Measurements from ENCODE around the gene CYP11A1. TPM values are rescaled to one million over a fixed set of nuclear protein-coding genes. Genes with fewer than 3 reads are reported as not detected.
A peak's percentile ranks its signal among the peaks of the same experiment; 100 is the strongest.

Gene CYP11A1
- total and polyA plus RNA-seq, 10 of the 15 experiments (the other 5 are each of a cell fraction or from before 2014, with no cell fraction given): 0.11 to 1.2 (median 0.23) TPM; not detected in 5

- Histone ChIP-seq H3K79me2 (ENCODE audit: control insufficient read depth, insufficient read depth, low read length) (no peaks in the 10 kb centered on the region), H3K27ac (ENCODE audit: control insufficient read depth, insufficient read depth) (no peak overlapping the region), H3K36me3 (ENCODE audit: control insufficient read depth in 2 of 2, insufficient read depth in 2 of 2, low read length in 1 of 2) (no peaks in the 10 kb centered on the region), H4K20me1 (ENCODE audit: control insufficient read depth, insufficient read depth) (no peaks in the 10 kb centered on the region), H3K27me3 (replicated peaks in 1 of 2; ENCODE audit: control insufficient read depth in 2 of 2, insufficient read depth in 2 of 2, low read length in 1 of 2) (no peaks in the 10 kb centered on the region; a peak in 1 of 4 replicates), H2AFZ (ENCODE audit: control insufficient read depth, low read depth, low read length) (no peak overlapping the region), H3K9me3 (replicated peaks; ENCODE audit: control insufficient read depth, insufficient read depth, low read length) (no peaks in the 10 kb centered on the region), H3K4me1 (ENCODE audit: control insufficient read depth, insufficient read depth, low read length) (peaks cover 7% of the 10 kb centered on the region), H3K4me2 (ENCODE audit: control insufficient read depth, insufficient read depth) (no peak overlapping the region), H3K4me3 (no peak overlapping the region), H3K9ac (ENCODE audit: control insufficient read depth, insufficient read depth, low read length) (no peak overlapping the region)
- intact Hi-C loops (cut with micrococcal nuclease; ENCODE audit: unreplicated experiment): no loop called here
- CTCF ChIA-PET: interaction anchor here (1.4 kb wide), 1 partner anchor 317 kb away, joined by 6 read pairs; no protein-coding TSS in a partner anchor
- ATAC-seq: no peak
- FAIRE-seq: no peak
- in situ Hi-C loops (cut with MboI): no loop called here
- POLR2A ChIA-PET: no interaction called here
- no peak for DNase-seq (ENCODE audit: low read depth, low spot score)
- RAD21 ChIA-PET (ENCODE audit: unreplicated experiment): interaction anchor here (1.4 kb wide), 1 partner anchor 31 kb away, joined by 5 read pairs; no protein-coding TSS in a partner anchor
- SMC1A ChIA-PET (ENCODE audit: uncharacterized antibody, unreplicated experiment): no interaction called here
- no TSS peak for BruUV-seq (replicated peaks)
- no peak for TF ChIP-seq SMARCA5 (IDR thresholded peaks at IDR 0.05)
- no peak for TF ChIP-seq ZBTB4 (CRISPR knock-in tag; IDR thresholded peaks at IDR 0.05)
- TF ChIP-seq RB1 (IDR thresholded peaks at IDR 0.05; ENCODE audit: borderline replicate concordance): no peak
- no peak for TF ChIP-seq MTA2 (IDR thresholded peaks at IDR 0.05; ENCODE audit: low read depth)
Measured at GRCh38 chr15:74289671-74290070, 77.8 kb downstream of the CYP11A1 start.

Small RNA genes lying within 50 kb of the gene (microRNA-seq; reads per million reads assigned to microRNA genes)
- 3.0 reads per million, percentile 15 among the genes with 10 or more reads in this experiment for gene MIR6881

Small RNA genes lying within 50 kb of the gene (small RNA-seq; reads per million reads assigned to genes)
- gene MIR6881: 1.3 reads per million, percentile 42 among the genes with 10 or more reads in this experiment

Other genes with a start within 250 kb of the CYP11A1 start
Only the 7 nearest of the 8 such genes appear.
- 0.06 and 0.16 TPM in 2 replicates for gene ISLR2, start 237.1 kb downstream of the CYP11A1 start, total RNA-seq (2014; rRNA removed)
- gene ISLR2, start 237.1 kb downstream of the CYP11A1 start, total RNA-seq (2014; rRNA removed; fragmentation: Illumina TruSeq; extraction: Trizol): 0.04 TPM in 1 of 2 replicates, not detected in the other
- gene ISLR2, start 237.1 kb downstream of the CYP11A1 start, total RNA-seq (2021): 0.21 and 0.37 TPM in 2 replicates
- not detected in 2 replicates for gene ISLR2, start 237.1 kb downstream of the CYP11A1 start, polyA plus RNA-seq (2011; rRNA removed)
- gene ISLR2, start 237.1 kb downstream of the CYP11A1 start, polyA plus RNA-seq (2014; fragmentation: Illumina TruSeq; extraction: Trizol): 0.09 TPM in 1 of 2 replicates, not detected in the other
- gene ISLR2, start 237.1 kb downstream of the CYP11A1 start, polyA plus RNA-seq (2014; fragmentation: Nextera tagmentation; extraction: Ambion mirVana): not detected
- 0.10 and 0.30 TPM in 2 replicates for gene ISLR2, start 237.1 kb downstream of the CYP11A1 start, polyA plus RNA-seq (2014; rRNA removed)
- gene ISLR2, start 237.1 kb downstream of the CYP11A1 start, polyA plus RNA-seq (2016; fragmentation: Nextera tagmentation; extraction: Ambion mirVana): under 1 TPM in 1 of 2 experiments, not detected in 1; 0.05 TPM
- gene ISLR, start 193.9 kb downstream of the CYP11A1 start, total RNA-seq (2014; rRNA removed): 0.62 and 1.1 TPM in 2 replicates
- gene ISLR, start 193.9 kb downstream of the CYP11A1 start, total RNA-seq (2014; rRNA removed; fragmentation: Illumina TruSeq; extraction: Trizol): 0.28 and 0.45 TPM in 2 replicates
- 1.3 and 1.7 TPM in 2 replicates for gene ISLR, start 193.9 kb downstream of the CYP11A1 start, total RNA-seq (2021)
- gene ISLR, start 193.9 kb downstream of the CYP11A1 start, polyA plus RNA-seq (2011; rRNA removed): 0.03 TPM in 1 of 2 replicates, not detected in the other
- gene ISLR, start 193.9 kb downstream of the CYP11A1 start, polyA plus RNA-seq (2014; fragmentation: Illumina TruSeq; extraction: Trizol): 0.16 and 0.46 TPM in 2 replicates
- gene ISLR, start 193.9 kb downstream of the CYP11A1 start, polyA plus RNA-seq (2014; fragmentation: Nextera tagmentation; extraction: Ambion mirVana): under 1 TPM; 0.05 to 0.13 TPM
- gene ISLR, start 193.9 kb downstream of the CYP11A1 start, polyA plus RNA-seq (2014; rRNA removed): 0.92 and 1.1 TPM in 2 replicates
- 1 to 10 TPM in 1 of 2 experiments, under 1 TPM in 1; 0.91 to 1.8 TPM for gene ISLR, start 193.9 kb downstream of the CYP11A1 start, polyA plus RNA-seq (2016; fragmentation: Nextera tagmentation; extraction: Ambion mirVana)
- 6.9 and 7.1 TPM in 2 replicates for gene STRA6, start 164.9 kb downstream of the CYP11A1 start, total RNA-seq (2014; rRNA removed)
- 4.1 and 4.4 TPM in 2 replicates for gene STRA6, start 164.9 kb downstream of the CYP11A1 start, total RNA-seq (2014; rRNA removed; fragmentation: Illumina TruSeq; extraction: Trizol)
- 9.7 and 10.0 TPM in 2 replicates for gene STRA6, start 164.9 kb downstream of the CYP11A1 start, total RNA-seq (2021)
- 0.39 and 1.3 TPM in 2 replicates for gene STRA6, start 164.9 kb downstream of the CYP11A1 start, polyA plus RNA-seq (2011; rRNA removed)
- 2.4 and 4.2 TPM in 2 replicates for gene STRA6, start 164.9 kb downstream of the CYP11A1 start, polyA plus RNA-seq (2014; fragmentation: Illumina TruSeq; extraction: Trizol)
- under 1 TPM; 0.31 to 0.62 TPM for gene STRA6, start 164.9 kb downstream of the CYP11A1 start, polyA plus RNA-seq (2014; fragmentation: Nextera tagmentation; extraction: Ambion mirVana)
- 8.8 and 10.8 TPM in 2 replicates for gene STRA6, start 164.9 kb downstream of the CYP11A1 start, polyA plus RNA-seq (2014; rRNA removed)
- 10 to 100 TPM in 1 of 2 experiments, 1 to 10 TPM in 1; 8.8 to 10.4 TPM for gene STRA6, start 164.9 kb downstream of the CYP11A1 start, polyA plus RNA-seq (2016; fragmentation: Nextera tagmentation; extraction: Ambion mirVana)
- gene CCDC33, start 131.3 kb downstream of the CYP11A1 start, total RNA-seq (2014; rRNA removed): 2.6 and 2.9 TPM in 2 replicates
- 4.4 and 4.8 TPM in 2 replicates for gene CCDC33, start 131.3 kb downstream of the CYP11A1 start, total RNA-seq (2014; rRNA removed; fragmentation: Illumina TruSeq; extraction: Trizol)
- 4.1 and 4.9 TPM in 2 replicates for gene CCDC33, start 131.3 kb downstream of the CYP11A1 start, total RNA-seq (2021)
- 0.36 and 0.57 TPM in 2 replicates for gene CCDC33, start 131.3 kb downstream of the CYP11A1 start, polyA plus RNA-seq (2011; rRNA removed)
- gene CCDC33, start 131.3 kb downstream of the CYP11A1 start, polyA plus RNA-seq (2014; fragmentation: Illumina TruSeq; extraction: Trizol): 3.1 and 3.2 TPM in 2 replicates
- 1 to 10 TPM; 3.0 to 5.4 TPM for gene CCDC33, start 131.3 kb downstream of the CYP11A1 start, polyA plus RNA-seq (2014; fragmentation: Nextera tagmentation; extraction: Ambion mirVana)
- gene CCDC33, start 131.3 kb downstream of the CYP11A1 start, polyA plus RNA-seq (2014; rRNA removed): 4.1 and 6.0 TPM in 2 replicates
- 1 to 10 TPM; 4.7 to 5.8 TPM for gene CCDC33, start 131.3 kb downstream of the CYP11A1 start, polyA plus RNA-seq (2016; fragmentation: Nextera tagmentation; extraction: Ambion mirVana)
- 56.3 and 58.3 TPM in 2 replicates for gene SEMA7A, start 66.3 kb upstream of the CYP11A1 start, total RNA-seq (2014; rRNA removed)
- gene SEMA7A, start 66.3 kb upstream of the CYP11A1 start, total RNA-seq (2014; rRNA removed; fragmentation: Illumina TruSeq; extraction: Trizol): 48.7 and 52.9 TPM in 2 replicates
- 112 and 114 TPM in 2 replicates for gene SEMA7A, start 66.3 kb upstream of the CYP11A1 start, total RNA-seq (2021)
- gene SEMA7A, start 66.3 kb upstream of the CYP11A1 start, polyA plus RNA-seq (2011; rRNA removed): 37.6 and 65.2 TPM in 2 replicates
- gene SEMA7A, start 66.3 kb upstream of the CYP11A1 start, polyA plus RNA-seq (2014; fragmentation: Illumina TruSeq; extraction: Trizol): 47.9 and 70.5 TPM in 2 replicates
- gene SEMA7A, start 66.3 kb upstream of the CYP11A1 start, polyA plus RNA-seq (2014; fragmentation: Nextera tagmentation; extraction: Ambion mirVana): 1 to 10 TPM in 1 of 2 experiments, under 1 TPM in 1; 0.08 to 1.1 TPM
- 99.1 and 99.2 TPM in 2 replicates for gene SEMA7A, start 66.3 kb upstream of the CYP11A1 start, polyA plus RNA-seq (2014; rRNA removed)
- gene SEMA7A, start 66.3 kb upstream of the CYP11A1 start, polyA plus RNA-seq (2016; fragmentation: Nextera tagmentation; extraction: Ambion mirVana): 10 to 100 TPM; 13.3 to 15.6 TPM
- 106 and 107 TPM in 2 replicates for gene UBL7, start 93.5 kb upstream of the CYP11A1 start, total RNA-seq (2014; rRNA removed)
- gene UBL7, start 93.5 kb upstream of the CYP11A1 start, total RNA-seq (2014; rRNA removed; fragmentation: Illumina TruSeq; extraction: Trizol): 44.3 and 46.6 TPM in 2 replicates
- gene UBL7, start 93.5 kb upstream of the CYP11A1 start, total RNA-seq (2021): 81.3 and 84.8 TPM in 2 replicates
- 72.6 and 89.7 TPM in 2 replicates for gene UBL7, start 93.5 kb upstream of the CYP11A1 start, polyA plus RNA-seq (2011; rRNA removed)
- 61.3 and 90.5 TPM in 2 replicates for gene UBL7, start 93.5 kb upstream of the CYP11A1 start, polyA plus RNA-seq (2014; fragmentation: Illumina TruSeq; extraction: Trizol)
- gene UBL7, start 93.5 kb upstream of the CYP11A1 start, polyA plus RNA-seq (2014; fragmentation: Nextera tagmentation; extraction: Ambion mirVana): 10 to 100 TPM; 25.9 to 59.1 TPM
- gene UBL7, start 93.5 kb upstream of the CYP11A1 start, polyA plus RNA-seq (2014; rRNA removed): 117 and 135 TPM in 2 replicates
- 100 to 1,000 TPM; 123 to 145 TPM for gene UBL7, start 93.5 kb upstream of the CYP11A1 start, polyA plus RNA-seq (2016; fragmentation: Nextera tagmentation; extraction: Ambion mirVana)
- 16.0 and 18.6 TPM in 2 replicates for gene ARID3B, start 173.6 kb upstream of the CYP11A1 start, total RNA-seq (2014; rRNA removed)
- 14.6 and 15.0 TPM in 2 replicates for gene ARID3B, start 173.6 kb upstream of the CYP11A1 start, total RNA-seq (2014; rRNA removed; fragmentation: Illumina TruSeq; extraction: Trizol)
- 29.3 and 32.8 TPM in 2 replicates for gene ARID3B, start 173.6 kb upstream of the CYP11A1 start, total RNA-seq (2021)
- 13.5 and 25.2 TPM in 2 replicates for gene ARID3B, start 173.6 kb upstream of the CYP11A1 start, polyA plus RNA-seq (2011; rRNA removed)
- 20.1 and 22.7 TPM in 2 replicates for gene ARID3B, start 173.6 kb upstream of the CYP11A1 start, polyA plus RNA-seq (2014; fragmentation: Illumina TruSeq; extraction: Trizol)
- 1 to 10 TPM; 1.1 to 1.8 TPM for gene ARID3B, start 173.6 kb upstream of the CYP11A1 start, polyA plus RNA-seq (2014; fragmentation: Nextera tagmentation; extraction: Ambion mirVana)
- gene ARID3B, start 173.6 kb upstream of the CYP11A1 start, polyA plus RNA-seq (2014; rRNA removed): 33.4 and 38.7 TPM in 2 replicates
- gene ARID3B, start 173.6 kb upstream of the CYP11A1 start, polyA plus RNA-seq (2016; fragmentation: Nextera tagmentation; extraction: Ambion mirVana): 10 to 100 TPM; 33.0 to 33.4 TPM